Fibroblast of skin of abdomen (primary cell): Measurements from ENCODE around the gene UBXN1.

ENCODE experiments used
- DNase-seq: peaks from one replicate; pipeline ENCODE4 v3.0.0-alpha.2; 2013

The UBXN1 gene

GRCh38 chr11:62645946-62646824, 32.7 kb downstream of the UBXN1 start, which contains the start of gene GANAB:
GANAB (minus strand) TSS chr11:62646613; CDS start chr11:62646599, 14 bp downstream.
- peak; percentile 97 for DNase-seq

GRCh38 chr11:62645671-62645945, 33.3 kb downstream of the UBXN1 start:
- no peak for DNase-seq

- DNase-seq: no peak
Observed at GRCh38 chr11:62644220-62644619, 34.7 kb downstream of the UBXN1 start.

GRCh38 chr11:62632492-62632891, 46.4 kb downstream of the UBXN1 start:
- no peak for DNase-seq

- DNase-seq: no peak
Observed at GRCh38 chr11:62627713-62628112, 51.2 kb downstream of the UBXN1 start.
